PC-3 (cell line): ENCODE measurements around the gene IFT22. TPM values are rescaled to one million over a fixed set of nuclear protein-coding genes. Genes with fewer than 3 reads are reported as not detected.
"Not testable (repeated sequence)": the region's sequence is repeated elsewhere in the genome, so short reads cannot be mapped to it uniquely, and the experiment has no call there.

Source experiments
- ATAC-seq: fragments of 200-7000 bp; cut with Tn5 transposase; 2 replicates; pipeline ENCODE4 v1.9.1; 2020; ENCODE audit warnings: mild to moderate bottlenecking, moderate library complexity
- BruUV-seq: library from RNA; stranded (reverse); fragments of 400-500 nt; replicated peaks from 2 replicates; lab custom pipeline; 2021; lab: Mats Ljungman, UMichigan
- CTCF ChIA-PET: fragments of 300-600 bp; sonication (Branson Sonifier 250); formaldehyde crosslinking; loops from one replicate; lab custom pipeline; 2022; ENCODE audit warnings: antibody characterized with exemption; lab: Charles Lee
- POLR2A ChIA-PET: fragments of 300-600 bp; sonication (Branson Sonifier 250); formaldehyde crosslinking; loops from one replicate; lab custom pipeline; 2022; ENCODE audit warnings: antibody characterized with exemption; ENCODE audit not compliant: unreplicated experiment; lab: Charles Lee
- DNase-seq: peaks from one replicate; pipeline ENCODE4 v3.0.0-alpha.2; 2015
- H2AFZ ChIP-seq: fragments of 300-600 bp; sonication (generic); 2 replicates; pipeline ENCODE4 v1.6.0; 2016; ENCODE audit warnings: antibody characterized with exemption, low read length
- H3F3A ChIP-seq: fragments of 300-600 bp; sonication (generic); one replicate; pipeline ENCODE4 v1.6.0; 2017; ENCODE audit warnings: antibody characterized with exemption, low read length, control low read depth, mild to moderate bottlenecking; ENCODE audit not compliant: unreplicated experiment
- H3K27ac ChIP-seq: fragments of 300-600 bp; sonication (generic); 2 replicates; pipeline ENCODE4 v1.5.1; 2016; ENCODE audit warnings: mild to moderate bottlenecking, low read length
- H3K27me3 ChIP-seq: fragments of 300-600 bp; sonication (generic); 2 replicates; pipeline ENCODE4 v1.6.1; 2016; ENCODE audit warnings: low read length, mixed read lengths
- H3K36me3 ChIP-seq: fragments of 300-600 bp; sonication (generic); 2 replicates; pipeline ENCODE4 v1.6.1; 2016; ENCODE audit warnings: low read depth, mixed run types, low read length, mixed read lengths
- H3K4me1 ChIP-seq: fragments of 300-600 bp; sonication (generic); 2 replicates; pipeline ENCODE4 v1.5.1; 2016; ENCODE audit warnings: low read length; ENCODE audit not compliant: insufficient read depth
- H3K4me2 ChIP-seq: fragments of 300-600 bp; sonication (generic); 2 replicates; pipeline ENCODE4 v1.6.0; 2016; ENCODE audit warnings: low read length
- H3K4me3 ChIP-seq: fragments of 300-600 bp; sonication (generic); 2 replicates; pipeline ENCODE4 v1.5.1; 2016; ENCODE audit warnings: mild to moderate bottlenecking, low read length, mixed read lengths
- H3K79me2 ChIP-seq: fragments of 300-600 bp; sonication (generic); 2 replicates; pipeline ENCODE4 v1.6.1; 2017; ENCODE audit warnings: low read length, mixed read lengths
- H3K9ac ChIP-seq: fragments of 300-600 bp; sonication (generic); 2 replicates; pipeline ENCODE4 v1.6.0; 2016; ENCODE audit warnings: mild to moderate bottlenecking, low read length
- H3K9me2 ChIP-seq: fragments of 300-600 bp; sonication (generic); replicated peaks from 2 replicates; pipeline ENCODE4 v1.6.1; 2016; ENCODE audit warnings: mixed run types, low read length, mixed read lengths
- H3K9me3 ChIP-seq: fragments of 300-600 bp; sonication (generic); 2 replicates; pipeline ENCODE4 v1.6.1; 2016; ENCODE audit warnings: low read length, mixed read lengths
- H4K20me1 ChIP-seq: fragments of 300-600 bp; sonication (generic); 2 replicates; pipeline ENCODE4 v1.6.1; 2016; ENCODE audit warnings: low read length, mixed read lengths
- CTCF ChIP-seq: fragments of 300-600 bp; sonication (generic); conservative IDR thresholded peaks from 2 replicates; pipeline ENCODE4 v1.5.1; 2017; ENCODE audit warnings: antibody characterized with exemption, low read depth, mild to moderate bottlenecking, low read length
- EZH2 ChIP-seq: fragments of 300-600 bp; sonication (generic); IDR thresholded peaks from one replicate; pipeline ENCODE4 v1.6.1; 2017; ENCODE audit warnings: antibody characterized with exemption, mild to moderate bottlenecking, low read length; ENCODE audit not compliant: unreplicated experiment
- EZH2phosphoT487 ChIP-seq: fragments of 300-600 bp; sonication (generic); IDR thresholded peaks from 2 replicates; pipeline ENCODE4 v1.6.1; 2018; ENCODE audit warnings: mild to moderate bottlenecking, antibody characterized with exemption, low read length, borderline replicate concordance
- intact Hi-C: fragments of 100-400 bp; cut with micrococcal nuclease; formaldehyde crosslinking; loops from 2 replicates; pipeline ENCODE4 v1.9.0; 2023
- total RNA-seq: library from RNA; depleted of rRNA; stranded (reverse); fragments of >200 nt; gene quantifications from 2 replicates; pipeline ENCODE4 v1.2.3, GENCODE V29; 2014

Gene IFT22
- total RNA-seq, 1 experiment from 2014 or later, result 32.8 TPM

- BruUV-seq, result no TSS peak
- intact Hi-C loops, result no loop called here
- no peak for DNase-seq
Measured at GRCh38 chr7:101362334-101363195, 41.0 kb upstream of the IFT22 start, which contains the start of gene COL26A1. TSS of gene COL26A1 (plus strand) at chr7:101362875. CDS start at chr7:101363033, 158 bp downstream.

GRCh38 chr7:101357433-101357832 lies 35.8 kb upstream of the IFT22 start:
- no peaks in the 10 kb centered on the region for H3F3A ChIP-seq
- no peak for TF ChIP-seq CTCF
- TF ChIP-seq EZH2, result no peak
- no peak for TF ChIP-seq EZH2phosphoT487
- DNase-seq (no peak), ATAC-seq (no peak)
- H3K4me1 ChIP-seq, result 0 out of 2 replicates have a peak, but pooled peaks cover 2% of the 10 kb centered on the region
- H3K9me3 ChIP-seq, result no peaks in the 10 kb centered on the region
- BruUV-seq, result no TSS peak
- H3K27ac ChIP-seq, result no peak overlapping the region
- H4K20me1 ChIP-seq, result no peaks in the 10 kb centered on the region
- no peaks in the 10 kb centered on the region for H3K36me3 ChIP-seq
- H2AFZ ChIP-seq, result no peak overlapping the region
- H3K9ac ChIP-seq, result no peak overlapping the region
- H3K79me2 ChIP-seq, result no peaks in the 10 kb centered on the region
- no peaks in the 10 kb centered on the region for H3K9me2 ChIP-seq
- intact Hi-C loops, result no loop called here
- CTCF ChIA-PET, result no interaction called here
- no peak overlapping the region for H3K4me2 ChIP-seq
- POLR2A ChIA-PET, result no interaction called here
- no peak overlapping the region for H3K4me3 ChIP-seq
- H3K27me3 ChIP-seq, result no peaks in the 10 kb centered on the region

More at GRCh38 chr7:101362334-101363195, 41.0 kb upstream of the IFT22 start, which contains the start of gene COL26A1:
- peak; percentile 58 for ATAC-seq
- Histone ChIP-seq H3K27me3 (no peaks in the 10 kb centered on the region), H3F3A (no peaks in the 10 kb centered on the region), H3K9ac (no peak within 1 kb of the TSS), H3K27ac (no peak within 1 kb of the TSS), H3K79me2 (no peaks in the 10 kb centered on the region), H2AFZ (peak within 1 kb of the TSS; percentile 97), H3K4me1 (no peaks in the 10 kb centered on the region), H3K9me3 (no peaks in the 10 kb centered on the region), H4K20me1 (no peaks in the 10 kb centered on the region), H3K36me3 (no peaks in the 10 kb centered on the region), H3K9me2 (no peaks in the 10 kb centered on the region), H3K4me2 (peak within 1 kb of the TSS; percentile 97), H3K4me3 (peak within 1 kb of the TSS; percentile 69)
- TF ChIP-seq EZH2phosphoT487, result no peak
- no peak for TF ChIP-seq CTCF
- no peak for TF ChIP-seq EZH2
- ChIA-PET POLR2A (no interaction called here), CTCF (interaction anchor here (0.5 kb wide), 1 partner anchor 22 kb away, joined by 4 read pairs; no protein-coding TSS in a partner anchor)

GRCh38 chr7:101352920-101353308 lies 31.3 kb upstream of the IFT22 start:
- H3K4me3 ChIP-seq, result no peak overlapping the region
- no peaks in the 10 kb centered on the region for H3F3A ChIP-seq
- H3K36me3 ChIP-seq, result no peaks in the 10 kb centered on the region
- H3K9ac ChIP-seq, result no peak overlapping the region
- TF ChIP-seq CTCF (no peak), EZH2 (no peak), EZH2phosphoT487 (no peak)
- H3K4me1 ChIP-seq, result peaks cover 7% of the 10 kb centered on the region; the same call in 1 of the 2 replicates
- DNase-seq (no peak), ATAC-seq (no peak)
- ChIA-PET POLR2A (interaction anchor here (0.6 kb wide), 1 partner anchor 20 kb away, joined by 13 read pairs; no protein-coding TSS in a partner anchor), CTCF (no interaction called here)
- H4K20me1 ChIP-seq, result no peaks in the 10 kb centered on the region
- no TSS peak for BruUV-seq
- no peaks in the 10 kb centered on the region for H3K9me2 ChIP-seq
- intact Hi-C loops, result no loop called here
- H2AFZ ChIP-seq, result no peak overlapping the region
- H3K9me3 ChIP-seq, result no peaks in the 10 kb centered on the region
- H3K79me2 ChIP-seq, result no peaks in the 10 kb centered on the region
- H3K27me3 ChIP-seq, result no peaks in the 10 kb centered on the region
- H3K4me2 ChIP-seq, result no peak overlapping the region
- no peak overlapping the region for H3K27ac ChIP-seq

- H3K36me3 ChIP-seq, H3K4me2 ChIP-seq, H3K9me3 ChIP-seq, H3K79me2 ChIP-seq, H3K9me2 ChIP-seq, H3K9ac ChIP-seq, DNase-seq, H3K27me3 ChIP-seq, H4K20me1 ChIP-seq, H3F3A ChIP-seq, CTCF ChIA-PET, ATAC-seq, intact Hi-C loops, BruUV-seq, H3K27ac ChIP-seq, H2AFZ ChIP-seq, H3K4me3 ChIP-seq, H3K4me1 ChIP-seq, POLR2A ChIA-PET: not testable (repeated sequence)
Measured at GRCh38 chr7:101349300-101349699, 27.7 kb upstream of the IFT22 start.
